ENCODE results near the gene ZBTB32.

The ZBTB32 gene

DNA sequence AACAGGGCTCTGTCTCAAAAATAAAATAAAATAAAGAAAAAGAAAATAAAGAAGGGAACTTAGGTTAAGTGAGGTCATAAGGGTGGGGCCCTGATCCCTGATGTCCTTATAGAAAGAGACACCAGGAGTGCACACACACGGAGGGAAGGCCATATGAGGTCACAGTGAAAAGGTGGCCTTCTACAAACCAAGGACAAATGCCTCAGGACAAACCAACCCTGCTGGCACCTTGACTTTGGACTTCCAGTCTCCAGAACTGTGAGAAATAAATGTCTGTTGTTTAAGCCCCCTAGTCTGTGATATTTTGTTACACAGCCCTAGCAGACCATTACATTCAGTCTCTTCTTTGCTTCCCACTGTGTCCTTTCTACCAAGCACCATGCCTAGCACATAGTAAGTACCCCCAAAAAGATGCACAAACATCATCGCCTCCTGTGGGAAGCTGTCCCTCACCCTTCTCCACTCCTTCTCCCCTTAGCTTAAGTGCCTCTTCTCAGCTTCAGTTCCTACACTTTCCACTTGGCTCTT, 8.4 kb upstream of the ZBTB32 start:
- DNase-seq (ENCODE audit: low read depth): no peak
- TF ChIP-seq, protein P1, sequence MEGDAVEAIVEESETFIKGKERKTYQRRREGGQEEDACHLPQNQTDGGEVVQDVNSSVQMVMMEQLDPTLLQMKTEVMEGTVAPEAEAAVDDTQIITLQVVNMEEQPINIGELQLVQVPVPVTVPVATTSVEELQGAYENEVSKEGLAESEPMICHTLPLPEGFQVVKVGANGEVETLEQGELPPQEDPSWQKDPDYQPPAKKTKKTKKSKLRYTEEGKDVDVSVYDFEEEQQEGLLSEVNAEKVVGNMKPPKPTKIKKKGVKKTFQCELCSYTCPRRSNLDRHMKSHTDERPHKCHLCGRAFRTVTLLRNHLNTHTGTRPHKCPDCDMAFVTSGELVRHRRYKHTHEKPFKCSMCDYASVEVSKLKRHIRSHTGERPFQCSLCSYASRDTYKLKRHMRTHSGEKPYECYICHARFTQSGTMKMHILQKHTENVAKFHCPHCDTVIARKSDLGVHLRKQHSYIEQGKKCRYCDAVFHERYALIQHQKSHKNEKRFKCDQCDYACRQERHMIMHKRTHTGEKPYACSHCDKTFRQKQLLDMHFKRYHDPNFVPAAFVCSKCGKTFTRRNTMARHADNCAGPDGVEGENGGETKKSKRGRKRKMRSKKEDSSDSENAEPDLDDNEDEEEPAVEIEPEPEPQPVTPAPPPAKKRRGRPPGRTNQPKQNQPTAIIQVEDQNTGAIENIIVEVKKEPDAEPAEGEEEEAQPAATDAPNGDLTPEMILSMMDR (IDR thresholded peaks at IDR 0.05; ENCODE audit: low read length, missing control alignments): no peak
- H3K4me3 ChIP-seq (replicated peaks; ENCODE audit: low read depth, low read length): no peak overlapping the region

GRCh38 chr19:35696835-35697234, 7.5 kb upstream of the ZBTB32 start:
- TF ChIP-seq, protein P1 (IDR thresholded peaks at IDR 0.05; ENCODE audit: low read length, missing control alignments): no peak
- no peak overlapping the region for H3K4me3 ChIP-seq (replicated peaks; ENCODE audit: low read depth, low read length)
- DNase-seq (ENCODE audit: low read depth): no peak

DNA sequence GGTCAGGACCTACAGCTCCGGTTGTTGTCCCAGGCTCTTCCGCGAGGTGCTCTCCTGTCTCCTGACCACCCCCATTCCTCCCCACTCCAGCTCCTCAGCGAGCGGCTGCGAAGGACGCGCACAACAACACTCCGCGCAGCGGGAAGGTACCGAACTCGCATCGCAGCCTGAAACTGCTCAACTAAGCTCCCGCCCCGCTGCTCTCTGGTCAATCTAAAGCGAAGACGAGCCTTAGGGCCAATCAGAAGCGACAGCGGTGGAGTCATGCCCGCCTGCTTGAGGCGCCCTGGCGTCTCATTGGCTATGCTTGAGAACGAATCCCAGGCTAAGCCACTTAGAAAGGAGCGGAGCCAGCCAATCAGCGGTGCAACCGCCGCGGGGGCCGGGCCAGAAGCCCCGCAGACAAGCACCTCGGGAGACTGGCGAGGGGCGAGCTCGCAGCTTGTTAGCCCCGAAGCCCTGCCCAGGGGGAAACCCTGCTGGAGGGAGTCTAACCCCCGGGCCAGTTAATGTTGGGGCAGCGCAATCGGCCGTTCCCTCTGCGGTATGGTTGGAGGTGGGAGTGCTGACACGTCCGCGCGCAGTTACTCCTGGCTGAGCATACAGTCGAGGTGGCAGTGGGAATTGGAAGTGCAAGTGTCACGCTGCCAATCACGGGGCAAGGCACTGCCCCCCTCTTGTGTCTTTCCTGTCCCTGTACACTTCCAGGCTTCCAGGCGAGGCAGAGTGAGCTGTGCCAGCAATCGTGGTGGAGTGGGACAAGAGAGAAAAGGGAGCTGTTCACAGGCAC, 1.9 kb upstream of the ZBTB32 start:
- H3K4me3 ChIP-seq (replicated peaks; ENCODE audit: low read depth, low read length): peak overlapping the region; percentile 60
- TF ChIP-seq, protein P1 (IDR thresholded peaks at IDR 0.05; ENCODE audit: low read length, missing control alignments): no peak
- DNase-seq (ENCODE audit: low read depth): peak; percentile 98

DNA sequence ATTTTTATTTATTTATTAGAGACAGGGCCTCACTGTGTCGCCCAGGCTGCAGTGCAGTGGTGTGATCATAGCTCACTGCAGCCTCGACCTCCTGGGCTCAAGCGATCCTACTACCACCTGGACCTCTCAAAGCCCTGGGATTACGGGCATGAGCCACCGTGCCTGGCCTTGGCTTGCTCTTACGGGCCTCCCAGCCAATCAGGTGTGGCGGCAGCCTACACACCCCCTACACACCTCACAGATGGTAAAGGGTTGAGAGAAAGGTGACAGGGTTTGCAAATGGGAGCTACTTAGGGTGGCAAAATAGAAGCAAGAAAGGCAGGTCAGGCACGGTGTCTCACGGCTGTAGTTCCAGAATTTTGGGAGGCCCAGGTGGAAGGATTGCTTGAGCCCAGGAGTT, 1.0 kb upstream of the ZBTB32 start:
- TF ChIP-seq, protein P1 (IDR thresholded peaks at IDR 0.05; ENCODE audit: low read length, missing control alignments): no peak
- H3K4me3 ChIP-seq (replicated peaks; ENCODE audit: low read depth, low read length): no peak overlapping the region
- no peak for DNase-seq (ENCODE audit: low read depth)

GRCh38 chr19:35708391-35708790, 4.0 kb downstream of the ZBTB32 start:
- TF ChIP-seq, protein P1 (IDR thresholded peaks at IDR 0.05; ENCODE audit: low read length, missing control alignments): no peak
- no peak for DNase-seq (ENCODE audit: low read depth)
- H3K4me3 ChIP-seq (replicated peaks; ENCODE audit: low read depth, low read length): no peak overlapping the region

GRCh38 chr19:35710784-35711723, 6.7 kb downstream of the ZBTB32 start:
- DNase-seq (ENCODE audit: low read depth): no peak
- no peak overlapping the region for H3K4me3 ChIP-seq (replicated peaks; ENCODE audit: low read depth, low read length)
- TF ChIP-seq, protein P1 (IDR thresholded peaks at IDR 0.05; ENCODE audit: low read length, missing control alignments): no peak

All from fibroblast of pulmonary artery (primary cell).